Breast epithelium (tissue), 4 donors: ENCODE results near the gene LINS1. TPM values are rescaled to one million over a fixed set of nuclear protein-coding genes. Genes with fewer than 3 reads are reported as not detected.

Experiments
- DNase-seq, 2 donors: peaks; one replicate each; pipeline ENCODE4 v3.0.0-alpha.2; 2019; ENCODE audit warnings: low spot score in 2 of 2
- H3K27ac ChIP-seq, 2 donors: fragments of 200-600 bp; sonication (generic) in 1 of 2; one replicate each; pipeline ENCODE4 v1.5.1; 2016 to 2019; ENCODE audit warnings: mild to moderate bottlenecking in 1 of 2
- H3K27me3 ChIP-seq, 2 donors: fragments of 200-600 bp; sonication (generic) in 1 of 2; one replicate each; pipeline versions ENCODE4 v1.5.1 to v1.6.0; 2017 to 2019; ENCODE audit warnings: control low read depth in 1 of 2, mild to moderate bottlenecking in 1 of 2
- H3K36me3 ChIP-seq: fragments of 200-600 bp; one replicate; pipeline ENCODE4 v1.5.1; 2019
- H3K4me1 ChIP-seq, 2 donors: fragments of 200-600 bp; sonication (generic); one replicate each; pipeline ENCODE4 v1.5.1; 2016 to 2019; ENCODE audit warnings: control low read depth in 1 of 2
- H3K4me3 ChIP-seq, 3 donors: fragments of 200-600 bp; sonication (generic); 1 replicate in 2 of 3; 2 replicates in 1 of 3; pipeline ENCODE4 v1.5.1; 2016 to 2019; ENCODE audit warnings: mild to moderate bottlenecking in 3 of 3, moderate library complexity in 2 of 3
- H3K9me3 ChIP-seq, 2 donors: fragments of 200-600 bp; sonication (generic) in 1 of 2; one replicate each; pipeline ENCODE4 v1.5.1; 2016 to 2019; ENCODE audit warnings: control low read depth in 1 of 2
- POLR2A ChIP-seq: fragments of 450-650 bp; IDR thresholded peaks from one replicate; pipeline ENCODE4 v1.6.1; 2016; ENCODE audit warnings: antibody characterized with exemption, mild to moderate bottlenecking, moderate library complexity
- POLR2AphosphoS5 ChIP-seq, 3 donors: sonication (generic); formaldehyde crosslinking; IDR thresholded peaks; one replicate each; pipeline ENCODE4 v1.6.1; 2017; ENCODE audit warnings: antibody characterized with exemption in 3 of 3
- intact Hi-C: fragments of 100-400 bp; cut with DNase I; formaldehyde crosslinking; loops from one replicate; pipeline ENCODE4 v1.15.1; 2023; ENCODE audit warnings: low total_unique reads
- total RNA-seq, 3 donors: library from RNA; depleted of rRNA; stranded (reverse); fragments of >200 nt; gene quantifications; one replicate each; pipeline ENCODE4 v1.1.0, GENCODE V29; 2016
- TF ChIP-seq, protein P1 (sequence below), 3 donors: fragments of 450-650 bp; IDR thresholded peaks; one replicate each; pipeline ENCODE4 v1.5.1; 2016 to 2017; ENCODE audit warnings: antibody characterized with exemption in 3 of 3, mild to moderate bottlenecking in 3 of 3, moderate library complexity in 3 of 3

Gene LINS1
- total RNA-seq, 3 donors from 2014 or later: 16.3 to 70.4 (median 31.5) TPM

DNA sequence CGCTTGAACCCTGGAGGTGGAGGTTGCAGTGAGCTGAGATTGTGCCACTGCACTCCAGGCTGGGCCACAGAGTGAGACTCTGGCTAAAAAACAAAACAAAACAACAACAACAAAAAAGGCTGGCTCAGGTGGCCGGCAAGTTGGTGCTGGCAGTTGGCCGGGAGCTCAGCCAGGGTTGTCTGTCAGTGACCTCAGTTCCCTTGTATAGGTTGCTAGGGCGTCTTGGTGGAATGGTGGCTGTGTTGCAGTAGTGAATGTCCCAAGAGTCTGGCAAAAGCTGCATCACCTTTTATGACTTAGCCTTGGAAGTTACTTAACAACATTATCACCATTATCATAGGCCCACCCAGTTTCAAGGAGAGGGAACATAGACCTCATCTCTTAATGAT lies 41.0 kb upstream of the LINS1 start:
- H3K27ac ChIP-seq: no peak overlapping the region
- no peaks in the 10 kb centered on the region for H3K4me1 ChIP-seq
- H3K4me3 ChIP-seq: no peak overlapping the region
- H3K27me3 ChIP-seq: no peaks in the 10 kb centered on the region
- DNase-seq: no peak
- H3K36me3 ChIP-seq: no peaks in the 10 kb centered on the region
- TF ChIP-seq POLR2A (no peak), POLR2AphosphoS5 (IDR thresholded peaks at IDR 0.05) (no peak)
- TF ChIP-seq, protein P1, sequence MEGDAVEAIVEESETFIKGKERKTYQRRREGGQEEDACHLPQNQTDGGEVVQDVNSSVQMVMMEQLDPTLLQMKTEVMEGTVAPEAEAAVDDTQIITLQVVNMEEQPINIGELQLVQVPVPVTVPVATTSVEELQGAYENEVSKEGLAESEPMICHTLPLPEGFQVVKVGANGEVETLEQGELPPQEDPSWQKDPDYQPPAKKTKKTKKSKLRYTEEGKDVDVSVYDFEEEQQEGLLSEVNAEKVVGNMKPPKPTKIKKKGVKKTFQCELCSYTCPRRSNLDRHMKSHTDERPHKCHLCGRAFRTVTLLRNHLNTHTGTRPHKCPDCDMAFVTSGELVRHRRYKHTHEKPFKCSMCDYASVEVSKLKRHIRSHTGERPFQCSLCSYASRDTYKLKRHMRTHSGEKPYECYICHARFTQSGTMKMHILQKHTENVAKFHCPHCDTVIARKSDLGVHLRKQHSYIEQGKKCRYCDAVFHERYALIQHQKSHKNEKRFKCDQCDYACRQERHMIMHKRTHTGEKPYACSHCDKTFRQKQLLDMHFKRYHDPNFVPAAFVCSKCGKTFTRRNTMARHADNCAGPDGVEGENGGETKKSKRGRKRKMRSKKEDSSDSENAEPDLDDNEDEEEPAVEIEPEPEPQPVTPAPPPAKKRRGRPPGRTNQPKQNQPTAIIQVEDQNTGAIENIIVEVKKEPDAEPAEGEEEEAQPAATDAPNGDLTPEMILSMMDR (IDR thresholded peaks at IDR 0.05): no peak
- intact Hi-C loops: no loop called here
- no peaks in the 10 kb centered on the region for H3K9me3 ChIP-seq

DNA sequence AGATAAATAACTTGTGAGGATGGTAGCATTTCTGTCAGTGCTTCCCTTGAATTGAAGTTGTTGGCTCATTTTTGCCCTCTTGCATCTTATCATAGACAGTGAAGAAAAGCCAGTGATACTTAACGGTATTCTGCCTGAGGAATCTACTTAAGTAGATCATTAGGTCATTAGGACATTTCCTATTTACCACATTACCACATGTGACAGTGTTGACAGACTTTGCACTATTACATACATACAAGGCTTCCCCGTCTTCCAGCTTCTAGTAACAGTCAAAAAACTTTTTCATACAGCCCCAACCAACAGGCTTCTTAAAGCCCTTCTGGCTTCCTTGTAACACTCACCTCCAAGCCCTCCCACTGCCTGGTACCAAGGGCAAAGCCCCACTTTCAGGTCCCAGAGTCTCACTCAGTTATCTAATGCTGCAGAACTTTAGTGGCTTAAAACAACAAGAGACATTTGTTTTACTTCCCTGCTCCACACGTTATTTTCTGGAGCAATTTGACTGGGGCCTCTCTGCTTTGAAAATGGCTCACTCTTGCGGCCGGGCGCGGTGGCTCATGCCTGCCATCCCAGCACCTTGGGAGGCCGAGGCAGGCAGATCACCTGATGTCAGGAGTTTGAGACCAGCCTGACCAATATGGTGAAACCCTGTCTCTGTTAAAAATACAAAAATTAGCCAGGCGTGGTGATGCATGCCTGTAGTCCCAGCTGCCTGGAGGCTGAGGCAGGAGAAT lies 40.4 kb upstream of the LINS1 start:
- no peak for DNase-seq
- intact Hi-C loops: no loop called here
- no peaks in the 10 kb centered on the region for H3K9me3 ChIP-seq
- H3K36me3 ChIP-seq: no peaks in the 10 kb centered on the region
- no peak overlapping the region for H3K4me3 ChIP-seq
- no peaks in the 10 kb centered on the region for H3K27me3 ChIP-seq
- H3K4me1 ChIP-seq: no peaks in the 10 kb centered on the region
- H3K27ac ChIP-seq: no peak overlapping the region
- TF ChIP-seq POLR2A (no peak), POLR2AphosphoS5 (IDR thresholded peaks at IDR 0.05) (no peak)
- TF ChIP-seq, protein P1 (IDR thresholded peaks at IDR 0.05): no peak

DNA sequence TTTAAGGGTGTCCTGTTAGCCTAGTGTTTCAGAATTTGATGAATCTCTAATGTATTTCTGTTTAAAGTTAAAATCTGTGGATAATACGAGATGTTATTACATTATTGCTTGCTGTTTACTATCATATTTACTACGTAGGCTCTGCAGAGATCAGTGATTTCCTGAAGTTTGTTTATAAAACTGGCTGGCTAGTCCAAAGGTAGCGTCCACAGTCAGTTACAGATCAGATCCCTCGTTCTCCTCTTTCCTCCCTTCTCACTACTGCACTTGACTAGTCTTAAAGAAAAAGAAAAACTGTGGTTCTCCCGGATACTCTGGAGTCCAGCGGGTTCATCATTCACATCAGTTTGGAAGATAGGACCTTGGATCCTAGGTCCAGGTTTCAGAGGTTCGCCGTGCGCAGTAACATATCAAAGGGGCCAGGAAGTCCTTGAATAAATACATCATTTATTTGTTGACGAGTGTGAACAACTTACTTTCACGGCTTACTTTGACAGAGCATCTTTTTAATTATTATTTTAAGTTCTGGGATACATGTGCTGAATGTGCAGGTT lies 36.3 kb upstream of the LINS1 start:
- Histone ChIP-seq H3K9me3 (no peaks in the 10 kb centered on the region), H3K27me3 (no peaks in the 10 kb centered on the region), H3K4me3 (no peak overlapping the region), H3K36me3 (no peaks in the 10 kb centered on the region), H3K27ac (no peak overlapping the region), H3K4me1 (no peaks in the 10 kb centered on the region)
- intact Hi-C loops: loop anchor here (10.0 kb wide), 1 partner anchor 367 kb away; no protein-coding TSS in a partner anchor
- no peak for DNase-seq
- TF ChIP-seq, protein P1 (IDR thresholded peaks at IDR 0.05): no peak
- TF ChIP-seq POLR2AphosphoS5 (IDR thresholded peaks at IDR 0.05) (no peak), POLR2A (no peak)

DNA sequence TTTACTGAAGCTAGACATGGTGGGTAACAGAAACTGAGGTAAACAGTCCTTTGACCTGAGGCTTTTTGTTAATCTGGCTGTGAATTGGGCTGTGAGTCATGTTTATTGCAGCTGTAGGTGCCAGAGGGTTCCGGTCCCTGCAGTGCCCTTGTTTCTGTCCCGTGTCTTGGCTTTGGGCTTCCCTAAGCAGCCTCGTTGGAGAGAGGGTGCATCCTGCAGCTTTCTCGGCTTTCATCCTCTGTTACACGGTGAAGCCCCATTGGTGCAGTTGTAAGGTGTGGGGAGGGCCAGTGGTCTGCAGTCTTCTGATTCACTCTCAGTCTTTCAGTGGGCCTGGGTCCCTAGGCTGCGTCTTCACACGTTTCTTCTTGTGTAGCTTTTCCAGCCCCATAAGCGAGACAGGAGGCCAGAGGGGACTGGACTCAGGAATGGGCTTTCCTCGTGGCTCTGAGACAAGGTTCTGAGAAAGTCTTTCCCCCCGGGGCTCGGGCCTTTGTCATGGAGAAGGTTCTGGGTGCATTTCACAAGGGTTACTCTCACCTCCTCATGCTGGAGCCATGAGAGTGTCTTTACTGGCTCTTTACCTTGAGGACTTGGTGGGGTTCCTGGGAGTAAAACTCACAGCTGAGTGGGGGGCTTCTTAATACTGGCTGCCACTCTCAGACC lies 33.6 kb upstream of the LINS1 start:
- H3K4me3 ChIP-seq: no peak overlapping the region
- DNase-seq: no peak
- intact Hi-C loops: loop anchor here (10.0 kb wide), 1 partner anchor 369 kb away; no protein-coding TSS in a partner anchor
- H3K27ac ChIP-seq: no peak overlapping the region
- no peaks in the 10 kb centered on the region for H3K27me3 ChIP-seq
- H3K9me3 ChIP-seq: no peaks in the 10 kb centered on the region
- no peaks in the 10 kb centered on the region for H3K4me1 ChIP-seq
- no peaks in the 10 kb centered on the region for H3K36me3 ChIP-seq
- TF ChIP-seq POLR2A: no peak
- TF ChIP-seq POLR2AphosphoS5 (IDR thresholded peaks at IDR 0.05): no peak
- TF ChIP-seq, protein P1 (IDR thresholded peaks at IDR 0.05): no peak

GRCh38 chr15:100633763-100634075 lies 31.7 kb upstream of the LINS1 start:
- no peak overlapping the region for H3K4me3 ChIP-seq
- H3K27me3 ChIP-seq: no peaks in the 10 kb centered on the region
- no peaks in the 10 kb centered on the region for H3K36me3 ChIP-seq
- intact Hi-C loops: loop anchor here (10.0 kb wide), 1 partner anchor 371 kb away; no protein-coding TSS in a partner anchor
- TF ChIP-seq POLR2A (no peak), POLR2AphosphoS5 (IDR thresholded peaks at IDR 0.05) (no peak)
- TF ChIP-seq, protein P1 (IDR thresholded peaks at IDR 0.05): no peak
- DNase-seq: no peak
- no peaks in the 10 kb centered on the region for H3K4me1 ChIP-seq
- H3K9me3 ChIP-seq: no peaks in the 10 kb centered on the region
- H3K27ac ChIP-seq: no peak overlapping the region
